ENCODE data around the gene UQCRFS1. TPM values are rescaled to one million over a fixed set of nuclear protein-coding genes. Genes with fewer than 3 reads are reported as not detected.

UQCRFS1 gene
- total RNA-seq, 6 experiments from 2014 or later = 23.9 to 39.0 (median 27.5) TPM

DNA sequence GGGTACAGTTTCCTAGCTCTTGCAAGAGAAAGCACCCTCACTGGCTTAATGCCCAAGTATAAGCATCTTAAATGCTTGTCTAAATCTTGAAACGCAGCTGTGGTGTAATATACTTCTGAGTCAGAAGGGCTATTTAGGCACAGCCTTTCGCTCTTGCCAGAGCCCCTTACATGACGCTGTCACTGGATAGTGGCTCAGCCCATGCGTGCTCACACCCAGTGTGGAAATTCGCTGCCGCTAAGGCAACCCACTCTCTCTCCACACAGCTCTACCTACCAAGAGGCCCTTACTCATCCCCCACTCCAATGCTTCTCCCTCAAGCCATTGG, 24.0 kb downstream of the UQCRFS1 start:
- Histone ChIP-seq H3K27ac (no peak overlapping the region), H3K4me1 (no peaks in the 10 kb centered on the region), H3K36me3 (no peaks in the 10 kb centered on the region), H3K9me3 (no peaks in the 10 kb centered on the region), H3K4me3 (no peak overlapping the region), H3K27me3 (no peaks in the 10 kb centered on the region)
- TF ChIP-seq POLR2A (IDR thresholded peaks at IDR 0.05) = no peak
- TF ChIP-seq CTCF (IDR thresholded peaks at IDR 0.05) = no peak
- intact Hi-C loops (cut with DNase I) = no loop called here
- WGBS (ENCODE audit: insufficient coverage, low coverage, low lambda C conversion rate, missing lambda C conversion rate) = 86% methylated on average over 4 of the region's 6 CpGs
- ATAC-seq (peak in 1 of 4 donors; percentile 28), DNase-seq (no peak)

DNA sequence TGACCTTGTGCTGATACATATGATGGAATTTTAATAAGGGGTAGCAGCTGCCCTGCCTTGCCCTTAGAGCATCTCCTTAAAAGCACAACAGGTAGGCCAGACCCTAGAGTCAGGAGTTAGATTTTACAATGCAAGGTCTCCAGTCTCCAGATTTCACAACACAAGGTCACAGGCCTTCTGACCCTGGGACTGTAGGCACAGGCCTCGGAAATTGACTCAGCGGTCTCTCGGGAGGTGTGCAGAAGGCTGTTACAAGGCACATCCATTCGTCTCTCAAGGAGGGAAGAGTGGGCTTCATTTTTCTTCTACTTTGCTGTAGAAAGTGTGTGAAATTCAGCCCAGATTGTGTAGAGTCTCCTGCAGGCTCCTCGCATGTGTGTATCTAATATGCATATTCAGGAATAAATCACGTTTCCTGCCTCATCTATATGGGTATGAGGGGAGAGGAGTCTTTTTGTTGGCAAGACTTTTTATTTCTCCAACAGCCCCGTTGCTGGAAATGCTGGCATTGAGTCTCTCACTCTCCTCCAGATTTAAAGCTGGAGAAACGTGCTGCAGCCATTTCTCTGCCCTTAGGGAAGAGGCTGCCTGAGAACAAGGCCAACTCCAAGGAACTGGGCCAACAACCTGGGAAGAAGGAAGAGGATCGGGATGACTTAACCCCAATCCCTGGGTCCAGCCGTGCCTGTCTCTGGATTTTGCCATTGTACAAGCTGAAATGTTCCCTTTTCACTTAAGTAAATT, 24.5 kb downstream of the UQCRFS1 start:
- intact Hi-C loops (cut with DNase I) = no loop called here
- 39% methylated on average over 5 of the region's 10 CpGs for WGBS (ENCODE audit: insufficient coverage, low coverage, low lambda C conversion rate, missing lambda C conversion rate)
- no peaks in the 10 kb centered on the region for H3K27me3 ChIP-seq
- no peak overlapping the region for H3K27ac ChIP-seq
- H3K4me3 ChIP-seq = no peak overlapping the region
- TF ChIP-seq POLR2A (IDR thresholded peaks at IDR 0.05) (no peak), CTCF (IDR thresholded peaks at IDR 0.05) (no peak)
- H3K36me3 ChIP-seq = no peaks in the 10 kb centered on the region
- no peaks in the 10 kb centered on the region for H3K9me3 ChIP-seq
- ATAC-seq (no peak), DNase-seq (no peak)
- H3K4me1 ChIP-seq = no peaks in the 10 kb centered on the region

DNA sequence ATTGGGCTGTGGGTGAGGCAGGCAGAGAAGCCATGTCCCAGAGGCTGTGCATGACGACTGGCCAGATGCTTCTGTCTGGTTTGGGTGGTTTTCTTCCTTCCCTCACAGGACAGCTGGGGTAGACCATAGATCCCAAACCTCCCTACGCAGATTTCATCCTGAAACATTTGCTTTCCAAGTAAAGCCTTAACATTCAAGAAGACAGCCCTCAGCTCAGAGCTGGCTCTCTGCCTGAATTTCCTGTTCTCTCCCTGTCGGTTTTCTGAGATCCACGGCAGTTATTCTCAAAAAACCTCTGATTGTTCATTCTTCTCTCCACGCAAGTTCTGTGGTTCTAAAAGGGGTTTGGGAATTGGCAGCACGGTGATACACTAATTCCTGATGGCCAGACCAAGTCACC, 25.3 kb downstream of the UQCRFS1 start:
- H3K36me3 ChIP-seq = no peaks in the 10 kb centered on the region
- no peaks in the 10 kb centered on the region for H3K27me3 ChIP-seq
- no peak overlapping the region for H3K4me3 ChIP-seq
- WGBS (ENCODE audit: insufficient coverage, low coverage, low lambda C conversion rate, missing lambda C conversion rate) = 59% methylated on average over 6 of the region's 6 CpGs
- ATAC-seq = no peak
- TF ChIP-seq CTCF (IDR thresholded peaks at IDR 0.05) (no peak), POLR2A (IDR thresholded peaks at IDR 0.05) (no peak)
- H3K9me3 ChIP-seq = no peaks in the 10 kb centered on the region
- H3K27ac ChIP-seq = no peak overlapping the region
- intact Hi-C loops (cut with DNase I) = no loop called here
- no peaks in the 10 kb centered on the region for H3K4me1 ChIP-seq
- no peak for DNase-seq

DNA sequence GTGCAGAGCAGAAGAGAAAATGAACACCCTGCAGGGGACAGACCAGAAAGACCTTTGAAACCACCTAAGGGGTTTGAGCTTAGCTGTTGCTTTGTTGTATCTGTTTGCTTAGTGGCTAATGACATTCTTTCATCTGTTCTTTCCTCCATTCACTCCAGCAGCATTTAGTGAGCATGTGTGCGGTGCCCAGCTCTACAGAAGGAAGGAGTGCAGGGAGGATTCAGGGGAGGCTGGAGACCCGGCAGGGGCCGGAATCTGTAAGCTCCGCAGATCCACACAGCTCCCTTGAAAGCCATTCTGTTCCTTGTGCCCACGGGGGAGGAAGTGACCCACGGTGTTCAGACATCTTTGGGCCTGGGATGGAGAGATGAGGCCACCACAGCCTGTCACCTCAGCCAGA, 27.5 kb downstream of the UQCRFS1 start:
- 36% methylated on average over 4 of the region's 6 CpGs for WGBS (ENCODE audit: insufficient coverage, low coverage, low lambda C conversion rate, missing lambda C conversion rate)

More for the DNA sequence above, 27.5 kb downstream of the UQCRFS1 start:
- Histone ChIP-seq H3K9me3 (no peaks in the 10 kb centered on the region), H3K36me3 (no peaks in the 10 kb centered on the region), H3K4me3 (no peak overlapping the region), H3K4me1 (no peaks in the 10 kb centered on the region), H3K27me3 (no peaks in the 10 kb centered on the region), H3K27ac (no peak overlapping the region)
- ATAC-seq (no peak), DNase-seq (no peak)
- TF ChIP-seq CTCF (IDR thresholded peaks at IDR 0.05) (no peak), POLR2A (IDR thresholded peaks at IDR 0.05) (no peak)
- intact Hi-C loops (cut with DNase I) = no loop called here
